Central memory CD4-positive, alpha-beta T cell (primary cell): ENCODE measurements around the gene TXNDC17.
"Not testable (repeated sequence)": the region's sequence is repeated elsewhere in the genome, so short reads cannot be mapped to it uniquely, and the experiment has no call there.

ENCODE experiments used
- DNase-seq: peaks from one replicate; pipeline ENCODE4 v3.0.0; 2022
- total RNA-seq, 3 experiments: gene quantifications; one replicate each; lab custom pipeline; 2026; lab: John Stamatoyannopoulos, UW

TXNDC17 gene
- total RNA-seq, result 9.8 to 35.5 (median 13.5) reads per million in 3 experiments

GRCh38 chr17:6640536-6641246, at the start of gene TXNDC17, which contains the start of gene KIAA0753:
Gene TXNDC17, plus strand, starts transcription at chr17:6641060. Its CDS starts 23 bp downstream, at chr17:6641083.
Gene KIAA0753, minus strand, starts transcription at chr17:6640711. Its CDS starts 5,608 bp downstream, at chr17:6635103.
- DNase-seq, result peak; percentile 86

GRCh38 chr17:6591599-6592158, 49.2 kb upstream of the TXNDC17 start:
- no peak for DNase-seq

DNA sequence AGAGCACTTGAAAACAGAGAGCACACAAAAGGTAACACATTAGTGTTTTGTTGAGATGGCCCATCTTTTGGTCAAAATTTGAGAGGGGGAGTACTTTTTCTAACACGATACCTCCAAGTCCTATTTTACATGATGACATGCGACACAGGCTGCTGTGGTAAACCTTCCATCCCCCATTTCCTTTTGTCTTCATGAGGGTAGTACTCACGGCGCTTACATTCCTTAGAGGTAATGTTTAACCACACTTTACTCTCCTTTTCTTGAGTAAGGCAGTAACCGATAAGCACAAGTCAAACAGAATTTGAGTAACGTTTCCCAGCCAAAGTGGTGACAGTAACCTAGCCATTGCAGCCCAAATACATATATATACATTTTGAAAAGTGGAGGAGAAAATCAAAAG, 48.7 kb upstream of the TXNDC17 start:
- DNase-seq, result no peak

- not testable (repeated sequence) for DNase-seq
Measured at GRCh38 chr17:6593371-6593770, 47.5 kb upstream of the TXNDC17 start.

- no peak for DNase-seq
Measured at GRCh38 chr17:6596081-6596480, 44.8 kb upstream of the TXNDC17 start.

DNA sequence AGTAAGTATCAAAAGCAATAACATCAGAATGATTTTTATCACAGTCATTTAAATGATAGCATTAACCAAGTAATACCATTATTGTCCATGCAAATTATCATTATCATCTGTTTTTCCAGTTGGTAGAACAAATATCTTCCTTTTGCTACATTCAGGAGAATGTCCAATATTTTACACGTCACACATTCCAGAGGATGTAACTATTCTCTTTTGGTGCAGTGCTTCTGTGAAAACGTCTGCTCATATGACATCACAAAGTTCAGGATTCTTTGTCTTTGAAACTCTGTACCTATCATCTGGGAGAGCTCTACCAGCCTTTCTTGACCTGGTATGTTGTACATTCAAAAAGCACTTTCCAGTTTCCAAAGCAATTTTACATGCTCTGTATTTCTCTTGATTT, 44.3 kb upstream of the TXNDC17 start:
- DNase-seq, result no peak

GRCh38 chr17:6596941-6597340, 43.9 kb upstream of the TXNDC17 start:
- no peak for DNase-seq

DNA sequence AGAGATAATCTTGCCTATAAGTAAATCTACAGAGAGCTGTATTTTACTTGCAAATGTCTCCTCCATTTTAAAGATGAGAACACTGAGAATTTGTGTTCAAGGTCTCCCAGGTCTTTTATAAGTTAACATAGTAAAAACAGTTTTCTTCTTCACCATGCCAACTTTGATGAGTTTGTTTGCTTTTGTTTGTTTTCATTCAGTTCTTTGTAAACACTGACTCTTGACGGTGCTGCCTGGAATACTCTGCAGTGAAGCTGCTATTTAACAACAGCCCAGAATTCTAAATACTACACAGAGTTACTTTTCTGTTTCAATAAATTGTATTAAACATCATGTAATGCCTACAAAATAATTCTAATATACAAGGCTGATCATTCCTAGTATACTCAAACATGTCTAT, 43.1 kb upstream of the TXNDC17 start:
- no peak for DNase-seq

DNA sequence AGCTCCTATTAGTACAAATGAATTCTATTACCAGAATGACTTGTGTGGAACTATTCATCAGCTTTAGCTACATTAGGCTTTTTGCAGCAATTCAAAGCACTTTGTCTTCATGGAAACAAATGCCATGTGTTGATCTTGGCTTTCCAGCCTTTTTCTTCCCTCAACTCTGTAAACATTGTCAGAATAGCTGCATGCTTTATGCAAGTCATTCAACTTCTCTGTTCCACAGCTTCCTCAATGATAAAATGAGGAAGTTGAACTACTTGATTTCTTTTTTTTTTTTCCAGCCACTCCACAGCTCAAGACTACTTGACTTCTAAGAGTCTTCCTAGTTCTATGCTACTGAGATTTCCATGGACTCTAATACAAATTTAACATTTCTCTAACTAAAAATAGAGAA, 41.5 kb upstream of the TXNDC17 start:
- no peak for DNase-seq

DNA sequence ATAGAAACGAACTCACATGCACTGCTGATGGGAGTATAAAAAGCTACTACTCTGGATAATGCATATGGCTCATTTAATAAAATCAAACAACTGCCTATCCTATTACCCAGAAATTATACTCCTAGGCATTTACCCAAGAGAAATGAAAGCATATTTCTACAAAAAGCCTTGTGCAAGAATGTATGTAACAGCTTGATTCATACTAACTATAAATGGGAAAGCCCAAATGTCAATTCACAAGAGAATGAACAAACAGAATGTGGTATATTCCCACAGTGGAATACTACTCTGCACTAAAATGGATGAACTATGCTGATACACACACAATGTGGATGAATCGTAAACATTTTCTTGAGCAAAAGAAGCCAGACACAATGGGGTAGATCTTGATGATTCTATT, 38.7 kb upstream of the TXNDC17 start:
- no peak for DNase-seq

- DNase-seq, result no peak
Measured at GRCh38 chr17:6603744-6604325, 37.0 kb upstream of the TXNDC17 start.

GRCh38 chr17:6605142-6605541, 35.7 kb upstream of the TXNDC17 start:
- DNase-seq, result no peak

DNA sequence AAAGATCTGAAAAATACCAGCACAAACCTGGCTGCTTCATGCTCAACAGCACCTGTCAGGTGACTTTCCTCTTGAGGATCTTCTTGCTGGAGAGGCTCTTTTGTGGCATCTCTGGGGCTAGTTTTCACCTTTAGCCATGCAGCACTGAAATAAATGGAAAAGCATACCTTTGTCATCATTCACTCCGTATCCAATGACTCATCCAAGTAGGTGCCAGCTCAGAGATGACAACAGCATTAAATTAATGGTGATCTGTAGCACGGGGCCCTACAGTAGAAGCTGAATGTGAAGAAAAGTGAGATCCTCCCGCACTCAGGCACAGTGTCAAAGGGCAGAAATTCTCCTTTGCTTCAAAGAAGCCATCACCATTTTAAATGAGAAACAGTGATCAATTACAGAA, 32.5 kb upstream of the TXNDC17 start:
- no peak for DNase-seq

DNA sequence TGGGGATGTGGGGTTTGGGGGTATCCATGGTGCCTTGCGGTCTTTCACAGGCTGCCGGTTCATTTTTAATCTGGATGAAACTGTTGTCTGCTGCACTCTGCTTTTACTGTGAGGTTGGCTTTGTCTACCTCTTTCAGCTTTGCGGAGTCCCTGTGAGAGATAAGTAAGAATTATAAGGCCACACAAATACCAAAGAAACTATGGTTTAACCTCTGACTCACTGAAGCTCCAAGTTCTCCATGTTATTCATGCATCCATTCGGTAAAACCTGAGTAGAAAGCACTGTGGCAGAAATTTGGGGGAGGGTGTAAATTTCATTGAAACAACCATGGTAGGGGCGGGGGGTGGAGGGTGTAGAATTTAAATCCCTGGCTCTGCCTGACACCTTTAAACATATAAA, 30.8 kb upstream of the TXNDC17 start:
- no peak for DNase-seq

DNA sequence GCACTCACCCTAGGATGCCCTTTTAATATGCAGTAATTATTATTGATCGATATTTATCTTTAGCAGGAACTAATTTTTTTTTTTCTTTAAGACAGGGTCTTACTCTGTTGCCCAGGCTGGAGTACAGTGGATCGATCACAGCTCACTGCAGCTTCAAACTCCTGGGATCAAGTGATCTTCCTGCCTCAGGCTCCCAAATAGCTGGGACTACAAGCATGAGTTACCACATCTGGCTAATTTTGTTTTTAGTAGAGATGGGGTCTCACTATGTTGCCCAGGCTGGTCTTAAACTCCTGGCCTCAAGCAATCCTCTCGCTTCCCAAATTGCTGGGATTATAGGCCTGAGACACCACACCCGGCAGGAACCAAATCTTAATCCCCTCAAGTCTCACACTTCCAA, 29.6 kb upstream of the TXNDC17 start:
- DNase-seq, result no peak

DNA sequence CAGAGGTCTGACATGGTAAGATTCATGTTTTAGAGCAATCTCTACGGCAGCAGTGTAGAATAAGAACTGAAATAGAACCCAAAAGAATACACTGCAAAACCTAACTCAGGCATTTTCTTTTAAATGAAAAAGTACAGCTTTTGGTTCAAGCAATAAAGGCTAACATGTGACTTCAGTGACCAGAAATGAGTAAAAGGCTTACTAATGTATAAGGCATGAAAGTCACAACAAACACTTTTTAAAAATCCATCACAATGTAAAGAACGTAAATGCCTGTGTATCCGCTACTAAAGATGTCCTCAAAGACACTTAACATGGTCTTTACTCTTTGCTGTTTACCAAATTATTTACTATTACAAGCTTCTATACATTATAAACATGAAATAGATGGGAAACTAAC, 16.9 kb upstream of the TXNDC17 start:
- no peak for DNase-seq

- no peak for DNase-seq
Measured at GRCh38 chr17:6626616-6627015, 14.2 kb upstream of the TXNDC17 start.

GRCh38 chr17:6627019-6627418, 13.8 kb upstream of the TXNDC17 start:
- no peak for DNase-seq

GRCh38 chr17:6630390-6630789, 10.5 kb upstream of the TXNDC17 start:
- DNase-seq, result no peak

- no peak for DNase-seq
Measured at GRCh38 chr17:6632530-6632929, 8.3 kb upstream of the TXNDC17 start.

DNA sequence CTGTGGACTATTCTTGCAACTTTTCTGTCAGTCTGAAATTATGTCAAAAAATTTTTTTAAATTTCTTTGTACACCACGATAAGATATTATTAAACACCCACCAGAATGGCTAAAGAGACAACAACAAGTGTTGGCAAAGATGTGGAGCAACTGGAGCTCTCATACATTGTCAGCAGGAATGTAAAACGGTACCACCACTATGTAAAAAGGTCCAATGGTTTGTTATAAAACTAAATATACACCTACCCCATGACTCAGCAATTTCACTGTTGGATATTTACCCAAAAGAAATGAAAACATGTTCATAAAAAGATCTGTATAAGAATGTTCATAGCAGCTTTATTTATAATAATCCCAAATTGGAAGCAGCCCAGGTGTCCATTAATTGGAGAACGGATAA, 7.6 kb upstream of the TXNDC17 start:
- no peak for DNase-seq

DNA sequence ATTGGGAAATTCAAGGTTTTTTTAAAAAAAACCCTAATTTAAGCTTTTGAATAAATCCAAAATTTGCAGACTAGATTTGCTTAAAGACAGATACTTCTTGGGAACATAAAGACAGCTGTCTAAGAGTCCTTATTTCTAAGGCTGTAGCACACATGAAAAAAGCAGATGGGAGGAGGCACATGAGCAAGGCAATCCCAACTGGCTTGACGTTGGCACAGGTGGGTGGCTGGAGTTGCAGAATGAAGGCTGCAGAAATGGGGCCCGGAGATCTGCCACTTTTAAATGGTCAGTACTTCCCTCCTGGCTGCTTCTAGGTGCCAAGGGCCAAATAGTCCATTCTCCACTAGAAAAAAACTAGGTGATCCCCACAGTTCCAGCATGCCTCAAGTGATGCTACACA, 4.8 kb upstream of the TXNDC17 start:
- DNase-seq, result no peak

- no peak for DNase-seq
Measured at GRCh38 chr17:6636616-6637457, 4.0 kb upstream of the TXNDC17 start.
